ENCODE measurements around the gene ERC2. TPM values are rescaled to one million over a fixed set of nuclear protein-coding genes. Genes with fewer than 3 reads are reported as not detected.

The ERC2 gene
- total RNA-seq, 4 donors from 2014 or later: 5.3 to 8.8 (median 7.8) TPM

GRCh38 chr3:55942868-55943267 lies 525.4 kb downstream of the ERC2 start:
- TF ChIP-seq CTCF (IDR thresholded peaks at IDR 0.05) (no peak), POLR2A (IDR thresholded peaks at IDR 0.05) (no peak)
- intact Hi-C loops (cut with DNase I): no loop called here
- Histone ChIP-seq H3K4me3 (replicated peaks in 1 of 3) (no peak overlapping the region), H3K36me3 (no peaks in the 10 kb centered on the region), H3K27ac (no peak overlapping the region), H3K9me3 (no peaks in the 10 kb centered on the region), H3K4me1 (no peaks in the 10 kb centered on the region), H3K27me3 (no peaks in the 10 kb centered on the region)
- WGBS, 2 donors: 89 to 92% methylated on average over 2 of the region's 2 CpGs
- no peak for DNase-seq

GRCh38 chr3:55939287-55939686 lies 529.0 kb downstream of the ERC2 start:
- H3K4me3 ChIP-seq (replicated peaks in 1 of 3): no peak overlapping the region
- DNase-seq: no peak
- no peaks in the 10 kb centered on the region for H3K36me3 ChIP-seq
- WGBS, 2 donors: 94 to 98% methylated on average over 1 of the region's 1 CpG
- H3K27ac ChIP-seq: no peak overlapping the region
- H3K9me3 ChIP-seq: no peaks in the 10 kb centered on the region
- TF ChIP-seq POLR2A (IDR thresholded peaks at IDR 0.05): no peak
- no peak for TF ChIP-seq CTCF (IDR thresholded peaks at IDR 0.05)
- H3K4me1 ChIP-seq: no peaks in the 10 kb centered on the region
- intact Hi-C loops (cut with DNase I): no loop called here
- no peaks in the 10 kb centered on the region for H3K27me3 ChIP-seq

- Histone ChIP-seq H3K4me3 (replicated peaks in 1 of 3) (no peak overlapping the region), H3K4me1 (no peaks in the 10 kb centered on the region), H3K27me3 (no peaks in the 10 kb centered on the region), H3K27ac (no peak overlapping the region), H3K36me3 (no peaks in the 10 kb centered on the region), H3K9me3 (no peaks in the 10 kb centered on the region)
- WGBS, 2 donors: 40 to 43% methylated on average over 2 of the region's 2 CpGs
- TF ChIP-seq CTCF (IDR thresholded peaks at IDR 0.05): no peak
- DNase-seq: no peak
- intact Hi-C loops (cut with DNase I): no loop called here
Observed at GRCh38 chr3:55937301-55937700, 531.0 kb downstream of the ERC2 start.

- Histone ChIP-seq H3K36me3 (no peaks in the 10 kb centered on the region), H3K4me3 (replicated peaks in 1 of 3) (no peak overlapping the region), H3K9me3 (no peaks in the 10 kb centered on the region), H3K4me1 (no peaks in the 10 kb centered on the region), H3K27ac (no peak overlapping the region), H3K27me3 (no peaks in the 10 kb centered on the region)
- intact Hi-C loops (cut with DNase I): no loop called here
- WGBS, 2 donors: 80 to 92% methylated on average over 3 to 6 of the region's 6 CpGs
- TF ChIP-seq CTCF (IDR thresholded peaks at IDR 0.05): no peak
- TF ChIP-seq POLR2A (IDR thresholded peaks at IDR 0.05): no peak
- DNase-seq: no peak
Observed at GRCh38 chr3:55936549-55937052, 531.7 kb downstream of the ERC2 start.

- Histone ChIP-seq H3K9me3 (no peaks in the 10 kb centered on the region), H3K27me3 (no peaks in the 10 kb centered on the region), H3K4me1 (no peaks in the 10 kb centered on the region), H3K4me3 (replicated peaks in 1 of 3) (no peak overlapping the region), H3K27ac (no peak overlapping the region), H3K36me3 (no peaks in the 10 kb centered on the region)
- TF ChIP-seq POLR2A (IDR thresholded peaks at IDR 0.05) (no peak), CTCF (IDR thresholded peaks at IDR 0.05) (no peak)
- intact Hi-C loops (cut with DNase I): no loop called here
- DNase-seq: no peak
- 90 to 91% methylated on average over 4 of the region's 4 CpGs for WGBS, 2 donors
Observed at GRCh38 chr3:55935241-55935640, 533.0 kb downstream of the ERC2 start.
